GM12801 (cell line): Measurements from ENCODE around the gene ZNF283.

Source experiments
- CTCF ChIP-seq: IDR thresholded peaks from one replicate; pipeline ENCODE4 v1.5.1; 2011; ENCODE audit warnings: control low read depth; ENCODE audit not compliant: insufficient read length; ENCODE audit errors: extremely low read depth

The ZNF283 gene

GRCh38 chr19:43814663-43815352, 12.3 kb upstream of the ZNF283 start:
- no peak for TF ChIP-seq CTCF

GRCh38 chr19:43818500-43818899, 8.6 kb upstream of the ZNF283 start:
- no peak for TF ChIP-seq CTCF

GRCh38 chr19:43820098-43820883, 6.8 kb upstream of the ZNF283 start:
- TF ChIP-seq CTCF = no peak

GRCh38 chr19:43820884-43821215, 6.3 kb upstream of the ZNF283 start:
- no peak for TF ChIP-seq CTCF

- TF ChIP-seq CTCF = no peak
Observed at GRCh38 chr19:43839139-43839538, 12.0 kb downstream of the ZNF283 start.

GRCh38 chr19:43842007-43842406, 14.9 kb downstream of the ZNF283 start:
- no peak for TF ChIP-seq CTCF

- TF ChIP-seq CTCF = no peak
Observed at GRCh38 chr19:43847246-43847645, 20.1 kb downstream of the ZNF283 start.
